Neural progenitor cell (in vitro differentiated cells): ENCODE measurements around the gene FRMD7.

Experiments used
- EZH2 ChIP-seq: fragments of 200-600 bp; sonication (generic); IDR thresholded peaks from 2 replicates; pipeline ENCODE4 v1.6.1; 2017; ENCODE audit warnings: antibody characterized with exemption, mild to moderate bottlenecking, moderate library complexity
- TF ChIP-seq, protein P1 (sequence below): fragments of 200-600 bp; sonication (generic); IDR thresholded peaks from 2 replicates; pipeline ENCODE4 v1.5.1; 2017; ENCODE audit warnings: antibody characterized with exemption, mild to moderate bottlenecking

DNA sequence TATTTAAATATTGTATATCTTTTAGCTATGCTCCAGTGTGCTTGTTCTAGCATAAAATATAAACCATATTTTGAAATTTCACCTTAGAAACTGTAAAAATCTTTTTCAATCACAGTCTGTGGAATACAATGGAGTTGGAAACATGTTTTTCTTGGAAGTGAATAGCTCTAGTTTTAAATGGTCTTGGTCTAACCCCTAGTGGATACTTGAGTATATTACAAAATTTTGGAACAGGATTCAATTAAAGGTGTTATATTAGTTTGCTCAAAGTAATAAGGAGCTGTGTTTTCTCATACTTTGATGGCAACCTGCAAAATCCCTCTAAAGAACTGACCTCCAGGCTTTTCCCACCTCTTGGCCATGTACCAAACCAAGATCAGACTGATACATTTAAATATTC is 56.6 kb downstream of the FRMD7 start:
- no peak for TF ChIP-seq EZH2
- TF ChIP-seq, protein P1, sequence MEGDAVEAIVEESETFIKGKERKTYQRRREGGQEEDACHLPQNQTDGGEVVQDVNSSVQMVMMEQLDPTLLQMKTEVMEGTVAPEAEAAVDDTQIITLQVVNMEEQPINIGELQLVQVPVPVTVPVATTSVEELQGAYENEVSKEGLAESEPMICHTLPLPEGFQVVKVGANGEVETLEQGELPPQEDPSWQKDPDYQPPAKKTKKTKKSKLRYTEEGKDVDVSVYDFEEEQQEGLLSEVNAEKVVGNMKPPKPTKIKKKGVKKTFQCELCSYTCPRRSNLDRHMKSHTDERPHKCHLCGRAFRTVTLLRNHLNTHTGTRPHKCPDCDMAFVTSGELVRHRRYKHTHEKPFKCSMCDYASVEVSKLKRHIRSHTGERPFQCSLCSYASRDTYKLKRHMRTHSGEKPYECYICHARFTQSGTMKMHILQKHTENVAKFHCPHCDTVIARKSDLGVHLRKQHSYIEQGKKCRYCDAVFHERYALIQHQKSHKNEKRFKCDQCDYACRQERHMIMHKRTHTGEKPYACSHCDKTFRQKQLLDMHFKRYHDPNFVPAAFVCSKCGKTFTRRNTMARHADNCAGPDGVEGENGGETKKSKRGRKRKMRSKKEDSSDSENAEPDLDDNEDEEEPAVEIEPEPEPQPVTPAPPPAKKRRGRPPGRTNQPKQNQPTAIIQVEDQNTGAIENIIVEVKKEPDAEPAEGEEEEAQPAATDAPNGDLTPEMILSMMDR = peak; percentile 31
